ENCODE data around the gene ATP6V1G3. TPM values are rescaled to one million over a fixed set of nuclear protein-coding genes. Genes with fewer than 3 reads are reported as not detected.
"Not testable (repeated sequence)": the region's sequence is repeated elsewhere in the genome, so short reads cannot be mapped to it uniquely, and the experiment has no call there.

Gene ATP6V1G3
- total RNA-seq, 4 donors from 2014 or later, result not detected

DNA sequence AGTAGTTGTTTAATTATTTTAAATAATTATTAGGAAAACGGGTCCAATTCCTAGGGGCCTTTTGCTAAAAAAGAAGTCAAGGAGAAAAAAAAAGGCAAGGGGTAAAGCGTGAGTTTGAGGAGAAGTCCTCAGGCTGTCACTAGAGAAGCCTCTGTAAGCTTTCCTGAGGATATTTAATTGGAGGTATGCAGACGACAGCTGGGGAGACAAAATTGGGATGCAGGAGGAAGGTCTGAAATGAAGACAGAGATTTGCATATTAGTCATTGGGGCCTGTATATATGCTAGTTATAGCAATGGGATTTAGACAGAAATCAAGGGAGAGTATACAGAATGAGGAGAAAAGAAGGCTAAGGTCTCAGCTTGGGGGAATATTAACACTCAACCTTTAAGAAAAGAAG, 8.6 kb downstream of the ATP6V1G3 start:
- DNase-seq (ENCODE audit: extremely low spot score), result no peak
- no peak overlapping the region for H3K4me3 ChIP-seq
- H3K27me3 ChIP-seq, result no peaks in the 10 kb centered on the region
- no peaks in the 10 kb centered on the region for H3K36me3 ChIP-seq
- WGBS, result 88% methylated on average over 3 of the region's 3 CpGs
- no peaks in the 10 kb centered on the region for H3K4me1 ChIP-seq
- no peaks in the 10 kb centered on the region for H3K9me3 ChIP-seq
- intact Hi-C loops (cut with DNase I), result no loop called here
- TF ChIP-seq POLR2AphosphoS5 (IDR thresholded peaks at IDR 0.05) (no peak), POLR2A (IDR thresholded peaks at IDR 0.05; ENCODE audit: low read depth) (no peak), EP300 (IDR thresholded peaks at IDR 0.05) (no peak)
- TF ChIP-seq, protein P1, sequence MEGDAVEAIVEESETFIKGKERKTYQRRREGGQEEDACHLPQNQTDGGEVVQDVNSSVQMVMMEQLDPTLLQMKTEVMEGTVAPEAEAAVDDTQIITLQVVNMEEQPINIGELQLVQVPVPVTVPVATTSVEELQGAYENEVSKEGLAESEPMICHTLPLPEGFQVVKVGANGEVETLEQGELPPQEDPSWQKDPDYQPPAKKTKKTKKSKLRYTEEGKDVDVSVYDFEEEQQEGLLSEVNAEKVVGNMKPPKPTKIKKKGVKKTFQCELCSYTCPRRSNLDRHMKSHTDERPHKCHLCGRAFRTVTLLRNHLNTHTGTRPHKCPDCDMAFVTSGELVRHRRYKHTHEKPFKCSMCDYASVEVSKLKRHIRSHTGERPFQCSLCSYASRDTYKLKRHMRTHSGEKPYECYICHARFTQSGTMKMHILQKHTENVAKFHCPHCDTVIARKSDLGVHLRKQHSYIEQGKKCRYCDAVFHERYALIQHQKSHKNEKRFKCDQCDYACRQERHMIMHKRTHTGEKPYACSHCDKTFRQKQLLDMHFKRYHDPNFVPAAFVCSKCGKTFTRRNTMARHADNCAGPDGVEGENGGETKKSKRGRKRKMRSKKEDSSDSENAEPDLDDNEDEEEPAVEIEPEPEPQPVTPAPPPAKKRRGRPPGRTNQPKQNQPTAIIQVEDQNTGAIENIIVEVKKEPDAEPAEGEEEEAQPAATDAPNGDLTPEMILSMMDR (IDR thresholded peaks at IDR 0.05), result no peak
- H3K27ac ChIP-seq (replicated peaks in 1 of 4), result no peak overlapping the region

DNA sequence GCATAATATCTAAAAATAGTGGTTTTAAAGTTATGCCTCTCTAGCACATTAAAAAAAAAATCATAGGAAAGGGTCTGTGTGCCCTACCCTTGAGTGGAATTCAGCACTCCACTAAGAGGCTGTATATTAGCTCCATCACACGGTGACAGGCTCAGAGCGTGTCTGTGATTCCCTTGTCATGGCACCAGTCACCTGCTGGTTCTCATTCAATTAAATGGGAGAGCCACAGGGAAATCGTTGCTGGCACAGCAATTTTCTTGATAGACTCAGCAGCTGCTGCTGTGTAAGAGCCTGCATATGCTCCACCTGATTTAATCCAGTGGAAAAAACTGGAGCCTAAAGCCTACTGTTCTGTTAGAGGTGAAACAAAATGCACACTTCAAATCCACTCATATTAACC, 9.5 kb downstream of the ATP6V1G3 start:
- Histone ChIP-seq H3K27me3 (no peaks in the 10 kb centered on the region), H3K9me3 (no peaks in the 10 kb centered on the region), H3K36me3 (no peaks in the 10 kb centered on the region), H3K4me1 (no peaks in the 10 kb centered on the region), H3K4me3 (no peak overlapping the region), H3K27ac (replicated peaks in 1 of 4) (no peak overlapping the region)
- WGBS, result 55% methylated on average over 3 of the region's 3 CpGs
- intact Hi-C loops (cut with DNase I), result no loop called here
- no peak for DNase-seq (ENCODE audit: extremely low spot score)
- TF ChIP-seq EP300 (IDR thresholded peaks at IDR 0.05) (no peak), POLR2A (IDR thresholded peaks at IDR 0.05; ENCODE audit: low read depth) (no peak), POLR2AphosphoS5 (IDR thresholded peaks at IDR 0.05) (no peak)
- TF ChIP-seq, protein P1 (IDR thresholded peaks at IDR 0.05), result no peak

DNA sequence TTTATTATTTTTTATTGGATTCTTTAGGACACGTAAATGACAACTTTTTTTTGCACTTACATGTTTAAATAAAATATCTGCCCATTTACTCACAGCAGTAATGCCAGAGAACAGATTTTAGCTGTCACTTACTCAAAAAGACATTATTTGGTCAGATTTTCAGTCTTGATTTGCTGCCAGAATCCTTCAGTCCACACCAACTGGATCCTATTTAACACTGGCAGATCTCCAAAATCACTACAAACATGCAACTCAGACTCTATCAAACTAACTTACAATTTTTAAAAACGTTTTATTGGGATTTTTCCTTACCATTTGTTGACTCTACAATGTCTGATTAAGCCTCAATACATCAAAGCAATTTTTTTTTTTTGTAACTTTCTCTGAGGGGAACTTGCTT, 11.1 kb downstream of the ATP6V1G3 start:
- DNase-seq (ENCODE audit: extremely low spot score), result no peak
- H3K4me3 ChIP-seq, result no peak overlapping the region
- WGBS, result 21% methylated on average over 2 of the region's 2 CpGs

DNA sequence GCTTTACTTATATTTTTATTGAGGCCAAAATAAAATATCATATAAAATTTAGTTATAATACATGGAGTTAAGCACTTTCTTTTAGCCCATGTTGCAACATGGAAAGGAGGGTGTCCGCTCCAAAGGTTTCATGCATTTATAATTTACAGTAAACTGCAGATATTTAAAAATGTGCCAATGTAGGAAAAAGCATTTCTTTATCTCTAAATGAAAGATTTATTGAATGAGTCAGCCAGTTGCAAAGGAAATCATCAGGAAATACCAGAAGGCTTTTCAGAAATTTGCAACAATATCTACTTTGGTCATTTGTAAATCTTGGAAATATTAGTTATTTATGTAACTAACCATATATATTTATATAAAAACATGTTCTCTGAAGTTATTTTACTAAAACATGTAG, 12.1 kb downstream of the ATP6V1G3 start:
- TF ChIP-seq EP300 (IDR thresholded peaks at IDR 0.05) (no peak), POLR2A (IDR thresholded peaks at IDR 0.05; ENCODE audit: low read depth) (no peak), POLR2AphosphoS5 (IDR thresholded peaks at IDR 0.05) (no peak)
- TF ChIP-seq, protein P1 (IDR thresholded peaks at IDR 0.05), result no peak
- no peak for DNase-seq (ENCODE audit: extremely low spot score)
- H3K9me3 ChIP-seq, result no peaks in the 10 kb centered on the region
- H3K4me3 ChIP-seq, result no peak overlapping the region
- H3K27ac ChIP-seq (replicated peaks in 1 of 4), result no peak overlapping the region
- 37% methylated on average over 1 of the region's 1 CpG for WGBS
- H3K27me3 ChIP-seq, result no peaks in the 10 kb centered on the region
- H3K36me3 ChIP-seq, result no peaks in the 10 kb centered on the region
- no peaks in the 10 kb centered on the region for H3K4me1 ChIP-seq
- intact Hi-C loops (cut with DNase I), result no loop called here

More for the DNA sequence above, 11.1 kb downstream of the ATP6V1G3 start:
- intact Hi-C loops (cut with DNase I), result no loop called here
- no peaks in the 10 kb centered on the region for H3K27me3 ChIP-seq
- H3K27ac ChIP-seq (replicated peaks in 1 of 4), result no peak overlapping the region
- H3K4me1 ChIP-seq, result no peaks in the 10 kb centered on the region
- no peak for TF ChIP-seq POLR2A (IDR thresholded peaks at IDR 0.05; ENCODE audit: low read depth)
- TF ChIP-seq, protein P1 (IDR thresholded peaks at IDR 0.05), result no peak
- no peak for TF ChIP-seq POLR2AphosphoS5 (IDR thresholded peaks at IDR 0.05)
- TF ChIP-seq EP300 (IDR thresholded peaks at IDR 0.05), result no peak
- H3K36me3 ChIP-seq, result no peaks in the 10 kb centered on the region
- no peaks in the 10 kb centered on the region for H3K9me3 ChIP-seq

DNA sequence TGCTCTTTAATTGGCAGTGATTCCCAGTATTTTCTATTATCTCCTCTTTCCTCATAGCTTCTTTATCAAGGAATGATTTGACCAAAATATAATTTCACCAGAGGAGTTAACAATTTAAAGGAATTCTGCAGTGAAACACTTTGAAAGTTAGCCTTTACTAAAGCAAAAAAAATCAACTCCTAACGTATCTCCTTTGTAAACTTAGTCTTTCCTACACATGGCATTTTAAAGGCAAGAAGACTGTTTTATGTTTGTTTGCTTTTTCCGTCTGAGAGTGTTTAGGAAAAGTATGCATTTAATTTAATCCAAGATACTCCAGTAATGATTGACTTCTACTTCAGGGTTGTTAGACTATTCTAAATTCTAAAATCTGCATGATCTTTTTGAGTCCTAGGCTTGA, 15.9 kb downstream of the ATP6V1G3 start:
- TF ChIP-seq POLR2AphosphoS5 (IDR thresholded peaks at IDR 0.05) (no peak), EP300 (IDR thresholded peaks at IDR 0.05) (no peak), POLR2A (IDR thresholded peaks at IDR 0.05; ENCODE audit: low read depth) (no peak)
- TF ChIP-seq, protein P1 (IDR thresholded peaks at IDR 0.05), result no peak
- intact Hi-C loops (cut with DNase I), result no loop called here
- 62% methylated on average over 2 of the region's 2 CpGs for WGBS
- DNase-seq (ENCODE audit: extremely low spot score), result no peak
- H3K9me3 ChIP-seq, result no peaks in the 10 kb centered on the region
- no peak overlapping the region for H3K4me3 ChIP-seq
- no peaks in the 10 kb centered on the region for H3K4me1 ChIP-seq
- no peak overlapping the region for H3K27ac ChIP-seq (replicated peaks in 1 of 4)
- no peaks in the 10 kb centered on the region for H3K27me3 ChIP-seq
- no peaks in the 10 kb centered on the region for H3K36me3 ChIP-seq

DNA sequence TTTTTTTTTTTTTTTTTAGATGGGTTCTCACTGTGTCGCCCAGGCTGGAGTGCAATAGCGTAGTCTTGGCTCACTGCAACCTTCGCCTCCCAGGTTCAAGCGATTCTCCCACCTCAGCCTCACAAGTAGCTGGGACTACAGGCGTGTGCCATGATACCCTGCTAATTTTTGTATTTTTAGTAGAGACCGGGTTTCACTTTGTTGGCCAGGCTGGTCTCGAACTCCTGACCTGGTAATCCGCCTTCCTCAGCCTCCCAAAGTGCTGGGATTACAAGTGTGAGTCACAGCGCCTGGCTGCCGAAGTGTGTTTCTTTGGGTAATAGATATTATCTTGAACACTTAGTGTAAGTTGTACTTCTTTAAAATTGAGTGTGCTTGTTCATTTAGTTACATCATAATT, 16.4 kb downstream of the ATP6V1G3 start:
- H3K27ac ChIP-seq (replicated peaks in 1 of 4); intact Hi-C loops (cut with DNase I); H3K27me3 ChIP-seq; DNase-seq (ENCODE audit: extremely low spot score); H3K4me1 ChIP-seq; H3K36me3 ChIP-seq; H3K4me3 ChIP-seq; H3K9me3 ChIP-seq: not testable (repeated sequence)
- 82% methylated on average over 10 of the region's 10 CpGs for WGBS
